Upper lobe of left lung (tissue), 6 donors: ENCODE results near the gene IGF2R. TPM values are rescaled to one million over a fixed set of nuclear protein-coding genes. Genes with fewer than 3 reads are reported as not detected.

Source experiments
- ATAC-seq, 2 donors: fragments of 200-7000 bp; cut with Tn5 transposase; one replicate each; pipeline ENCODE4 v1.9.1; 2022; ENCODE audit warnings: mild to moderate bottlenecking in 2 of 2, moderate library complexity in 2 of 2; ENCODE audit not compliant: low FRiP score in 2 of 2
- DNase-seq, 2 donors: peaks; one replicate each; pipeline ENCODE4 v3.0.0-alpha.2; 2019 to 2020
- H3K27ac ChIP-seq, 4 donors: fragments of 200-600 bp; sonication (generic); one replicate each; pipeline ENCODE4 v1.5.1; 2016 to 2019
- H3K27me3 ChIP-seq, 4 donors: fragments of 200-600 bp; sonication (generic); one replicate each; pipeline ENCODE4 v1.5.1; 2017 to 2019
- H3K36me3 ChIP-seq, 4 donors: fragments of 200-600 bp; sonication (generic); one replicate each; pipeline ENCODE4 v1.5.1; 2016 to 2019
- H3K4me1 ChIP-seq, 4 donors: fragments of 200-600 bp; sonication (generic); one replicate each; pipeline ENCODE4 v1.5.1; 2018 to 2019
- H3K4me3 ChIP-seq, 4 donors: fragments of 200-600 bp; sonication (generic); one replicate each; pipeline ENCODE4 v1.5.1; 2017 to 2019; ENCODE audit warnings: mild to moderate bottlenecking in 2 of 4, moderate library complexity in 1 of 4
- H3K9me3 ChIP-seq, 4 donors: fragments of 200-600 bp; sonication (generic); one replicate each; pipeline ENCODE4 v1.5.1; 2018 to 2019
- CTCF ChIP-seq, 6 experiments: fragments of 450-650 bp in 4 of 6; fragments of 200-600 bp in 2 of 6; sonication (generic) in 2 of 6; IDR thresholded peaks; one replicate each; pipeline ENCODE4 v1.5.1; 2016 to 2019; ENCODE audit warnings: antibody characterized with exemption in 6 of 6
- EP300 ChIP-seq, 4 donors: sonication (generic); formaldehyde crosslinking; IDR thresholded peaks; one replicate each; pipeline ENCODE4 v1.5.1; 2017; ENCODE audit warnings: antibody characterized with exemption in 4 of 4, control low read depth in 2 of 4
- POLR2A ChIP-seq, 4 donors: fragments of 450-650 bp; IDR thresholded peaks; one replicate each; pipeline ENCODE4 v1.5.1; 2016 to 2017; ENCODE audit warnings: antibody characterized with exemption in 4 of 4, mild to moderate bottlenecking in 2 of 4
- POLR2AphosphoS5 ChIP-seq, 2 donors: sonication (generic); formaldehyde crosslinking; IDR thresholded peaks; one replicate each; pipeline ENCODE4 v1.5.1; 2017; ENCODE audit warnings: antibody characterized with exemption in 2 of 2
- WGBS, 2 donors: methylation state at CpG; one replicate each; pipeline ENCODE4 v1.1.5; 2017 to 2018; 5-methylcytosine and 5-hydroxymethylcytosine counted together
- total RNA-seq, 6 donors: library from RNA; depleted of rRNA in 4 of 6; stranded (reverse); fragments of >200 nt in 4 of 6; gene quantifications; one replicate each; pipeline versions ENCODE4 v1.1.0 to v1.2.1, GENCODE V29; 2016 to 2021
- donor health status: DM: no; HTN: no; CAD: no; lungs with moderate emphysema.
- donor health status: DM: no; HTN: yes; CAD: no; lungs with severe emphysema.

IGF2R gene
- total RNA-seq, 6 donors from 2014 or later: 103 to 150 (median 128) TPM

GRCh38 chr6:160135907-160136655 lies 167.2 kb downstream of the IGF2R start:
- ATAC-seq (peak in 1 of 2 donors; percentile 9), DNase-seq (no peak)
- H3K36me3 ChIP-seq: no peaks in the 10 kb centered on the region
- H3K9me3 ChIP-seq: no peaks in the 10 kb centered on the region
- TF ChIP-seq EP300 (IDR thresholded peaks at IDR 0.05) (no peak), CTCF (IDR thresholded peaks at IDR 0.05) (no peak), POLR2AphosphoS5 (IDR thresholded peaks at IDR 0.05) (no peak), POLR2A (IDR thresholded peaks at IDR 0.05) (no peak)
- no peaks in the 10 kb centered on the region for H3K4me1 ChIP-seq
- 76 to 77% methylated on average over 21 of the region's 21 CpGs for WGBS, 2 donors
- no peaks in the 10 kb centered on the region for H3K27me3 ChIP-seq
- H3K4me3 ChIP-seq: no peak overlapping the region
- no peak overlapping the region for H3K27ac ChIP-seq

DNA sequence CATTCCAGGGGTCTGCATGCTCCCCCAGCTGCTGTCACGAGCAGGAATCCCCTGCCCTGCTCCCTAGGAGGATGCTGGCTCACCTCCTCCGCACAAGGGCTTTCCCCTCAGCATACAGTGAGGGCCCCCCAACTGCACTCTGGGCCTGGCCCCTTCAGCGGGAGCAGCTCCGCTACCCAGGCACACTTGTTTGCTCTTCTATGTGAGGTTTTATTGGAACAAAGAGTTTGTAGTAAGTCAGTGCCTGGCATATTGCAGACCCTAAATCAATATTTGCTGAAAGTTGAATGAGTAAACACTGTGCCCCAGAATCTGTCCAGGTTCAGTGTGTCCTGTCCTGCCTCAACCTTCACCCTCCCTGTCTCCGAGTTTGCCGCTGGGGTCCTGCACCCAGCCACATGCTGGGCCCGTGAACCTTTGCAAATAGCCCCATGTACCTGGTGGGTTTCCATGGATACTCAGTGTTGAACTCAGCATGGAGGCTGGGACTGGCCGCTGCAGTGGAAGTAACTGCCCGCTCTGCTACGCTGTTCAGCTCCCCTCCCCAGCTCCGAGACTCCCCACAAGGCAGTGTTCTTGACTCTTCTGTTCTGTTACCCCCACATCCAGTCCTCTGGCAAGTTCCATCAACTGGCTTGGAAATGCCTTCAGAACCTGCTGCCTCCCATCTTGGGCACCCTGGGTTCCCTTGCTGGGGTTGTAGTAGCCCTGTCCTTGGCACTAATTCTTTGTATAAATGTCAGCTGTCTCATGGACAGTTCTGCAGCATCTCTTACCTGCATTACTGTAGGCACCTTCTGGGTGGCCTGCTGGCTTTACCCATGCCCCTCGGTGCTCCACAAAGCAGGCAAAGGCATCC lies 168.5 kb downstream of the IGF2R start:
- TF ChIP-seq CTCF (IDR thresholded peaks at IDR 0.05): no peak
- TF ChIP-seq POLR2A (IDR thresholded peaks at IDR 0.05): no peak
- TF ChIP-seq EP300 (IDR thresholded peaks at IDR 0.05): no peak
- no peak for TF ChIP-seq POLR2AphosphoS5 (IDR thresholded peaks at IDR 0.05)
- H3K4me1 ChIP-seq: no peaks in the 10 kb centered on the region
- H3K27me3 ChIP-seq: no peaks in the 10 kb centered on the region
- DNase-seq: no peak
- no peak overlapping the region for H3K4me3 ChIP-seq
- no peak overlapping the region for H3K27ac ChIP-seq
- no peak for ATAC-seq
- H3K9me3 ChIP-seq: no peaks in the 10 kb centered on the region
- no peaks in the 10 kb centered on the region for H3K36me3 ChIP-seq
- 62 to 68% methylated on average over 12 of the region's 12 CpGs for WGBS, 2 donors

GRCh38 chr6:160137989-160138835 lies 169.3 kb downstream of the IGF2R start:
- H3K27me3 ChIP-seq: no peaks in the 10 kb centered on the region
- H3K27ac ChIP-seq: no peak overlapping the region
- H3K4me1 ChIP-seq: no peaks in the 10 kb centered on the region
- WGBS, 2 donors: 59% methylated on average over 8 of the region's 8 CpGs
- DNase-seq (no peak), ATAC-seq (peak in 1 of 2 donors; percentile 53)
- no peak overlapping the region for H3K4me3 ChIP-seq
- no peaks in the 10 kb centered on the region for H3K9me3 ChIP-seq
- TF ChIP-seq EP300 (IDR thresholded peaks at IDR 0.05) (no peak), CTCF (IDR thresholded peaks at IDR 0.05) (peak; percentile 33 to 71 (median 60))
- H3K36me3 ChIP-seq: no peaks in the 10 kb centered on the region

GRCh38 chr6:160138839-160139419 lies 170.0 kb downstream of the IGF2R start:
- no peaks in the 10 kb centered on the region for H3K27me3 ChIP-seq
- H3K27ac ChIP-seq: no peak overlapping the region
- 90 to 92% methylated on average over 13 of the region's 13 CpGs for WGBS, 2 donors
- DNase-seq (no peak), ATAC-seq (no peak)
- no peaks in the 10 kb centered on the region for H3K9me3 ChIP-seq
- H3K36me3 ChIP-seq: no peaks in the 10 kb centered on the region
- no peak overlapping the region for H3K4me3 ChIP-seq
- no peaks in the 10 kb centered on the region for H3K4me1 ChIP-seq
- TF ChIP-seq POLR2A (IDR thresholded peaks at IDR 0.05): no peak
- no peak for TF ChIP-seq CTCF (IDR thresholded peaks at IDR 0.05)
- no peak for TF ChIP-seq POLR2AphosphoS5 (IDR thresholded peaks at IDR 0.05)
